SK-N-SH (cell line): ENCODE data around the gene HAO2.
"Not testable (repeated sequence)": the region's sequence is repeated elsewhere in the genome, so short reads cannot be mapped to it uniquely, and the experiment has no call there.

Experiments
- CHD2 ChIP-seq: fragments of 150-350 bp; IDR thresholded peaks from 2 replicates; pipeline ENCODE4 v1.6.1; 2018; ENCODE audit warnings: low read length; ENCODE audit not compliant: partially characterized antibody
- CTCF ChIP-seq: fragments of 200-600 bp; sonication (generic); IDR thresholded peaks from 2 replicates; pipeline ENCODE4 v1.6.1; 2017; ENCODE audit warnings: antibody characterized with exemption, mild to moderate bottlenecking, moderate library complexity
- FOXJ3 ChIP-seq: sonication (generic); formaldehyde crosslinking; IDR thresholded peaks from 2 replicates; pipeline ENCODE4 v1.5.1; 2020; ENCODE audit warnings: mild to moderate bottlenecking, missing genetic modification reagents
- IRF3 ChIP-seq: fragments of 150-350 bp; IDR thresholded peaks from 2 replicates; pipeline ENCODE4 v1.6.1; 2016; ENCODE audit warnings: mild to moderate bottlenecking, low read depth, low read length
- NRF1 ChIP-seq: IDR thresholded peaks from 2 replicates; pipeline ENCODE4 v1.6.1; 2012; ENCODE audit warnings: low read depth, mild to moderate bottlenecking, low read length
- REST ChIP-seq: IDR thresholded peaks from 2 replicates; pipeline ENCODE4 v1.6.1; 2012; ENCODE audit warnings: mild to moderate bottlenecking, low read depth, low read length, moderate library complexity
- SIN3A ChIP-seq: IDR thresholded peaks from 2 replicates; pipeline ENCODE4 v1.6.1; 2012; ENCODE audit warnings: low read depth, mild to moderate bottlenecking, low read length, moderate library complexity, borderline replicate concordance

GRCh38 chr1:119377594-119377993 lies 9.0 kb downstream of the HAO2 start:
- TF ChIP-seq CHD2; FOXJ3 (CRISPR knock-in tag); CTCF; SIN3A; REST; NRF1; IRF3: not testable (repeated sequence)
